ENCODE results near the gene ABCA4.

GRCh38 chr1:94063379-94063778, 57.6 kb downstream of the ABCA4 start:
- TF ChIP-seq CTCF (IDR thresholded peaks at IDR 0.05) (peak in 3 of 6 experiments; percentile 13 to 27 (median 23)), EP300 (IDR thresholded peaks at IDR 0.05) (no peak), POLR2A (IDR thresholded peaks at IDR 0.05) (no peak)
